HepG2 (cell line): Measurements from ENCODE around the gene BRIP1.

ENCODE experiments used
- ATF2 ChIP-seq: sonication (generic); formaldehyde crosslinking; IDR thresholded peaks from 2 replicates; pipeline ENCODE4 v1.4.0; 2020; ENCODE audit warnings: missing genetic modification reagents
- CEBPB ChIP-seq: IDR thresholded peaks from 2 replicates; pipeline ENCODE4 v1.6.1; 2011; ENCODE audit warnings: low read depth, low read length, improper control_type of control experiment, borderline replicate concordance
- CREB1 ChIP-seq, 2 experiments: fragments of 450-650 bp in 1 of 2; IDR thresholded peaks; 2 replicates each; pipeline ENCODE4 v1.6.1; 2016 to 2017; ENCODE audit warnings: control low read depth in 1 of 2, mild to moderate bottlenecking in 1 of 2, missing compliant biosample characterization in 1 of 2, missing genetic modification characterization in 1 of 2
- ETV5 ChIP-seq: IDR thresholded peaks from 2 replicates; pipeline ENCODE4 v1.6.1; 2018; ENCODE audit warnings: missing biosample characterization, missing genetic modification reagents, inconsistent platforms, borderline replicate concordance
- MAZ ChIP-seq, 2 experiments: sonication (generic) in 1 of 2; formaldehyde crosslinking in 1 of 2; IDR thresholded peaks; 2 replicates each; pipeline versions ENCODE4 v1.5.0 to v1.6.1; 2012 to 2020; ENCODE audit warnings: low read depth in 2 of 2, mild to moderate bottlenecking in 2 of 2, borderline replicate concordance in 1 of 2, improper control_type of control experiment in 1 of 2, low read length in 1 of 2, missing genetic modification reagents in 1 of 2, moderate library complexity in 1 of 2
- MBNL3 ChIP-seq: fragments of 250-450 bp; sonication (Bioruptor Pico); conservative IDR thresholded peaks from 2 replicates; pipeline ENCODE4 v1.8.0; 2022; ENCODE audit warnings: mild to moderate bottlenecking, inconsistent platforms
- MTERF4 ChIP-seq: sonication (generic); formaldehyde crosslinking; IDR thresholded peaks from 2 replicates; pipeline ENCODE4 v1.8.0; 2023; ENCODE audit warnings: mild to moderate bottlenecking, missing genetic modification reagents
- SETDB1 ChIP-seq: sonication (generic); formaldehyde crosslinking; IDR thresholded peaks from 2 replicates; pipeline ENCODE4 v1.5.1; 2020; ENCODE audit warnings: missing genetic modification reagents, mild to moderate bottlenecking, borderline replicate concordance
- ZNF460 ChIP-seq: sonication (generic); formaldehyde crosslinking; IDR thresholded peaks from 2 replicates; pipeline ENCODE4 v1.5.1; 2020; ENCODE audit warnings: missing genetic modification reagents, mild to moderate bottlenecking, borderline replicate concordance
- ZNF609 ChIP-seq: sonication (generic); formaldehyde crosslinking; IDR thresholded peaks from 2 replicates; pipeline ENCODE4 v1.4.0; 2020; ENCODE audit warnings: mild to moderate bottlenecking, missing genetic modification reagents, borderline replicate concordance
- ZSCAN31 ChIP-seq: sonication (generic); formaldehyde crosslinking; IDR thresholded peaks from 2 replicates; pipeline ENCODE4 v1.5.0; 2020; ENCODE audit warnings: low read depth, mild to moderate bottlenecking, missing genetic modification reagents
- TF ChIP-seq, protein P1 (sequence below): sonication (generic); formaldehyde crosslinking; IDR thresholded peaks from 2 replicates; pipeline ENCODE4 v1.5.0; 2020; ENCODE audit warnings: mild to moderate bottlenecking, missing genetic modification reagents, moderate library complexity
- TF ChIP-seq, protein P2 (sequence below): sonication (generic); formaldehyde crosslinking; IDR thresholded peaks from 2 replicates; pipeline ENCODE4 v1.8.0; 2022; ENCODE audit warnings: mild to moderate bottlenecking, missing genetic modification reagents, moderate library complexity

GRCh38 chr17:61764846-61765245 is 98.5 kb downstream of the BRIP1 start:
- TF ChIP-seq ZNF609 (CRISPR knock-in tag) (no peak), ETV5 (CRISPR knock-in tag) (no peak), ZSCAN31 (CRISPR knock-in tag) (no peak), MAZ (IDR thresholded peaks at IDR 0.05; ENCODE audit: borderline replicate concordance, low read depth, low read length) (no peak), MAZ (CRISPR knock-in tag; IDR thresholded peaks at IDR 0.05; ENCODE audit: low read depth) (no peak), CEBPB (no peak), CREB1 (IDR thresholded peaks at IDR 0.05) (no peak), CREB1 (CRISPR knock-in tag; IDR thresholded peaks at IDR 0.05) (no peak), MTERF4 (no peak), SETDB1 (CRISPR knock-in tag) (no peak), ATF2 (CRISPR knock-in tag) (no peak), MBNL3 (CRISPR knock-in tag) (no peak), ZNF460 (no peak)
- TF ChIP-seq, protein P1, sequence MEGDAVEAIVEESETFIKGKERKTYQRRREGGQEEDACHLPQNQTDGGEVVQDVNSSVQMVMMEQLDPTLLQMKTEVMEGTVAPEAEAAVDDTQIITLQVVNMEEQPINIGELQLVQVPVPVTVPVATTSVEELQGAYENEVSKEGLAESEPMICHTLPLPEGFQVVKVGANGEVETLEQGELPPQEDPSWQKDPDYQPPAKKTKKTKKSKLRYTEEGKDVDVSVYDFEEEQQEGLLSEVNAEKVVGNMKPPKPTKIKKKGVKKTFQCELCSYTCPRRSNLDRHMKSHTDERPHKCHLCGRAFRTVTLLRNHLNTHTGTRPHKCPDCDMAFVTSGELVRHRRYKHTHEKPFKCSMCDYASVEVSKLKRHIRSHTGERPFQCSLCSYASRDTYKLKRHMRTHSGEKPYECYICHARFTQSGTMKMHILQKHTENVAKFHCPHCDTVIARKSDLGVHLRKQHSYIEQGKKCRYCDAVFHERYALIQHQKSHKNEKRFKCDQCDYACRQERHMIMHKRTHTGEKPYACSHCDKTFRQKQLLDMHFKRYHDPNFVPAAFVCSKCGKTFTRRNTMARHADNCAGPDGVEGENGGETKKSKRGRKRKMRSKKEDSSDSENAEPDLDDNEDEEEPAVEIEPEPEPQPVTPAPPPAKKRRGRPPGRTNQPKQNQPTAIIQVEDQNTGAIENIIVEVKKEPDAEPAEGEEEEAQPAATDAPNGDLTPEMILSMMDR (CRISPR knock-in tag), result no peak
- TF ChIP-seq, protein P2, sequence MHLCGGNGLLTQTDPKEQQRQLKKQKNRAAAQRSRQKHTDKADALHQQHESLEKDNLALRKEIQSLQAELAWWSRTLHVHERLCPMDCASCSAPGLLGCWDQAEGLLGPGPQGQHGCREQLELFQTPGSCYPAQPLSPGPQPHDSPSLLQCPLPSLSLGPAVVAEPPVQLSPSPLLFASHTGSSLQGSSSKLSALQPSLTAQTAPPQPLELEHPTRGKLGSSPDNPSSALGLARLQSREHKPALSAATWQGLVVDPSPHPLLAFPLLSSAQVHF (CRISPR knock-in tag), result no peak
